Medulla oblongata (tissue), 1 donor: ENCODE measurements around the gene BMP7.
A peak's percentile ranks its signal among the peaks of the same experiment; 100 is the strongest.

ENCODE experiments used
- DNase-seq: peaks from one replicate; pipeline ENCODE4 v3.0.0-alpha.2; 2015; ENCODE audit errors: extremely low spot score

The BMP7 gene

DNA sequence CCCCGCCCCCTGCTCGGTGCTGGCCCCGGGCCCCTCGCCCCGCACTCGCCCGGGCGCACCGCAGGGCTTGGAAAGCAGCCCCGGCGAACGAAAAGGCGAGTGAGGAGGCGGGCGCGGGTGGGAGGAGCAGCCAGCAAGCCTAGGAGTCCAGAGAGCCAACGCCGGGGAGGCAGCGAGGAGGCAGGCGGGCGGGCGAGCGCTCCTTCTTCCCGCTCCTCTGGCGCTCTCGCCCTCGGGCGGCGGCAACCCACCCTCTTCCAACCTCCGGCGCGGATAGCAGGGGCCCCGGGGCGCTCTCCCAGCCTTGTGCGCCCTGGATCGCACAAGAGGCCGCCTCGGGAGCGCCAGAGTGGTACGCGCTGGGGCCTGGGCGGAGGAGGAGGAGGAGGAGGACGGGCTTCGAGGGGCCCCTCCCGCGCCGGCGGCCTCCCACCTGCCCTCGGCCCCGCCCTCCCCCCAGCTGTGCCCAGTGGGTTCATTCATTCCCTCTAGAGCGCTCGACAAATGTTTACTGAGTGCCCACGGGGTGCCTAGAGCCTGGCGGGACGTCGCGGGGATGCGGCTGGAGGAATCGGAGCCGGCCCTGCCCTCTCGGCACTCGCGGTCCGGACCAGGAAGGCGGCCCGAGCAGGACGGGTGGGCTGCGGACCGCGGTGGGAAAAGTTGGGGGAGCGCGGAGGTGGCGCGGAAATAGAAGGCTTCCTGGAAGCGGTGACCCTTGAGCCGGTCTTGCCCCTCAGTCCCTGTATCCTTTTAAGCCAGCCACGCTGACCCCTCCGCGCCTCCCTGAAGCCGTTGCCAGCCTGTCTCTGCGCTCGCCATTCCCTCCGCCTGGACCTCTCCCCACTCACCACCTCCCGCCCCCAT is at the start of gene BMP7:
TSS of gene BMP7 (minus strand) at position 351 of the 867 bp plus-strand sequence. CDS start 519 bp downstream, outside the sequence.
- DNase-seq: peak; percentile 70

GRCh38 chr20:57315976-57316480 is 49.6 kb upstream of the BMP7 start:
- DNase-seq: no peak

GRCh38 chr20:57315083-57315975 is 48.9 kb upstream of the BMP7 start:
- DNase-seq: no peak

GRCh38 chr20:57313951-57314350 is 47.5 kb upstream of the BMP7 start:
- DNase-seq: no peak

DNA sequence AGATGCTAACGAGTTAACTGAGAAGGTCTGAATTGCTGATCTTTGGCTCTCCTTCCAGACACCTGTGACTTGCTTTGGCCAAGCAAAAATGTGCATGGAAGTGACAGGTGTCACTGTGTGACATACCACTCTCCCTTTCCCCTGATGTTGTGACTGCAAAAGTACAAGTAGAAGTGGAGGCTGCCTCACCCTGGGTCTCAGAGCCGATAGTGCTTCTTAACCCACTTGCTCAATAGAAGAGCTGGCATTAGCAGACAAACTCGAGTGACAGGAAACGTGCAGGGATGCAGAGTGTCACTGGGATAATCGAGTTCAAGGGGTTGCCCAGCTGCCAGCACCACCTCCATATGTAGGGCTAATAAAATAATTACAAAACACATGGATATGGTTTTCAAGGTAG is 46.8 kb upstream of the BMP7 start:
- DNase-seq: no peak

- no peak for DNase-seq
These were observed 45.7 kb upstream of the BMP7 start for GRCh38 chr20:57312138-57312537.

DNA sequence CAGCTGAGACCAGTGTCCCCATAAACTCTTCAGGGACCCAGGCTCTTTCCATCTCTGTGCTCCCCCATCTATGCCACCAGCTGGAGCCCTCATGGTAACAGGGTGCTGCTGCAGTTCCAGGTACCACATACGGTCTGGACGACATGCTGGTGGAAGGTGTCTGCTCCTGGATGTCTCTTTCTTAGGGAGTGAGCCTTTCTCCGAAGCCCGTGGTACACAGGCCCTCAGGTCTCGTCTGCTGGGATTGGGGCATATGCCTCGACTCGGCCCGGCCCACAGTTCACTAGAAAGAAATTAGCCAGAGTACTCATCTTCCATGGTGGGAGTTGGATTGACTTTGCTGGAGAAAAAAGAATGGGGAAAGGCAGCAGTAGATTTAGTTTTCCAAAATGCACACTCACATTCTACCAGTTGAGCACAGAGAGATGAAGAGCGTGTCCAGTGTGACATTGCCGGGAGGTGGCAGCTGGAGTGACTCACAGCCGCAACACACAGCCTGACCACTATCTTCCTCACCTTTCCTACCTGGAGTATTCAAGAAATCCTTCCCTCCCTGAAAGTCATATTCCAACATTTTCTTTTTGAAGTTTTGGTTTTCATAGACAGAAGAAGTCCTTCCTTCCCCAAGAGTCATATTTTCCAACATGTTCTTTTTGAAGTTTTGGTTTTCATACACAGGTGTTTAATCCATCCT is 44.5 kb upstream of the BMP7 start:
- DNase-seq: no peak

- DNase-seq: peak; percentile 72
These were observed 43.2 kb upstream of the BMP7 start for GRCh38 chr20:57309544-57310115.

DNA sequence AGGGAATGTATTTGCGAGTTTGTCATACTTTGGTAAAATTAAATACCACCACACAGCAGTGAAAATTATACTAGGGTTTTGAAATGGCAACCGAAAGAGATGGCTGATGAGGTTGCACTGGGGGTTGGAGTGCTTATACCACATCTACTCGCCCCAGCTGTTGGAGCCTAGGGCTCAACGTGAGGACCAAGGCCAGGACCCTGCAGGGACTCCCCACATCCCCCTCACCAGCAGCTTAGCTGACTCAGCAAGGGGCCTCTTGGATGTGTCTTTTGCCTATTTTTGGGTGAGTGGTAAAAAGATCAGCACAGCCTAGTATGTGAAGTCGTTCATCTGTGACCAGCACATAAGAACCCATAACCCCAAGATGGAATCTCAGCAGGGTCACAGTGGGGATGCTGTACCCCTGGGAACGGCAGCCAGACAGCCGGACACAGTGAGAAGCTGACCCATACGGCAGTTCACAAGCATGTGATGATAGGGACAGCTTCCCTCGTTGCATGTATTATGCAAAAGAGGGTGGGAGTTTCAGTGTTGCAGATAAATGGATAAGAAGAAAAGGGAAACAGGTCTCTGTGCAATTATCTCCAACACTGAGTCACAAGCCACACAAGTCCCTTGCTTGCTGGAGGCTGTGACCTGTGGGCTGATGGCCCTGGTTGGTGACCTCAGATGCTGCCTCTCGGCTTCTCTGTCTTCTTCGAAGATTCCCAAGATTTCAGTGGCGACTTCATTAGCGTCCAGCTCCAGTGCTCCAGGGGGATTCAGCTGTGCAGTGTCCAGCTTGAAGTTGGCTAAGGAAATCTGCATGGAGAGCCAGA is 42.2 kb upstream of the BMP7 start:
- no peak for DNase-seq

- DNase-seq: no peak
These were observed 40.3 kb upstream of the BMP7 start for GRCh38 chr20:57306747-57307146.

GRCh38 chr20:57301026-57301425 is 34.6 kb upstream of the BMP7 start:
- no peak for DNase-seq

DNA sequence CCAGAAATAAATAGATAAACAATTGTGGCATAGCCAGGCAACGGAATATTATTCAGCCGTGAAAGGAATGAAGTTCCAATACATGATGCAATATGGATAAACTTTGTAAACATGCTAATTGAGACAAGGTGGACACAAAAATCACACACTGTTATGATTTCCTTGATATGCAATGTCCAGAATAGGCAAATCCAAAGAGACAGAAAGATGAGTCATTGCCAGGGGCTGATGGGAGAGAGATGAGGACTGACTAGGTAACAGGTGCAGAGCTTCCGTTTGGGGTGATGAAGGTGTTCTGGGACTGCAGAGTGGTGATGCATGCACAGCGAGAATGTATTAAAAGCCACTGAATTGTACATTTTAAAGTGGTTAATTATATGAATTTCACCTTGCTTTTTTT is 32.0 kb upstream of the BMP7 start:
- no peak for DNase-seq

- DNase-seq: no peak
These were observed 28.1 kb upstream of the BMP7 start for GRCh38 chr20:57294550-57294949.

GRCh38 chr20:57293995-57294394 is 27.6 kb upstream of the BMP7 start:
- DNase-seq: no peak

DNA sequence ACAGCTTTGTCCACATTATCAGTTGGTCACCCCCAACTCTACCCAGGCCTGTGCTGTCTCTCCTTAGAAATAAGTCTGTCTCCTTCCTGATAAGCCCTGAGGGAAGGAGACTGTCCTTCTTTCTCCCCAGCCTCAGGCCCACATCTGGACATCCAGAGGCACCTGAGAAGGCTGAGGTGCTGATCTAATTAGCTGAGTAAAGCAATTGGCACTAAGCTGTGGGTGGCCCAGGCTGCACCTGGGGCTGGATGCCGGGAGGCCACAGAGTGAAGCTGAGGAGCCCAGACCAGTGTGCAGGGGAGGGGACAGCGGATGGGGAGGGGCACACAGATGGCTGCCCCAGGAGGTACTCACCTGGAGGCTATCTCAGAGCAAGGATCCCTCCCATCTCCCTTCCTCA is 26.2 kb upstream of the BMP7 start:
- no peak for DNase-seq

DNA sequence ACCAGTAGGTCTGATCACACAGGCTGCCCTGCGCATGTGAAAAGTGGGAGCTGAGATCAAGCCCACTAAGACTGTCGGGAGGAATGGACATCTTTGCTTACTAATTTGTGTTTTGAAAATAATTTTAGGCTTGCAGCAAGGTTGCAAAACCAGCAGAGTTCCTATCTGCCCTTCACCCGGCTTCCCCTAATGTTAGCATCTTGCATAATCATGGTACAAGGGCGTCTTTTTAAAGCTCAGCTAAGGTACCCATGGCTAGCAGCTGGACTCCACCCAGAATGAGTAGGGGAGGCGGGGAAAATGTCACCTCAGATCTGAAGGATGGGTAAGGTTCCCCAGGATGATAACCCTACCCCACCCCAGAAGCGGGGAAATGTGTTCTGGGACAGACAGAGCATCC is 25.3 kb upstream of the BMP7 start:
- no peak for DNase-seq

GRCh38 chr20:57291003-57291402 is 24.6 kb upstream of the BMP7 start:
- DNase-seq: no peak

DNA sequence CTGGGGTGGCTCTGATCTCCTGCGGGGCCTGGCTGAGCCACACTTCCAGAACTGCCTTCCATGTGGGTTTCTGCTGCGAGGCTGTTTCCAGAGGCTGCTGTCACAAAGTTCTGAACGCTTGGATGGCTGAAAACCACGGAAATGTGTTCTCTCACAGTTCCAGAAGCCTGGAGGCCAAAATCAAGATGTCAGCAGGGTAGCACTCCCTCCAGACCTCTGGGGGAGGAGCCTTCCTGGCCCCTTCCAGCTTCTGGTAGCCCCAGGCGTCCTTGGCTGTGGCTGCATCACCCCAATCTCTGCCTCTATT is 23.7 kb upstream of the BMP7 start:
- DNase-seq: no peak

- DNase-seq: peak; percentile 79
These were observed 23.1 kb upstream of the BMP7 start for GRCh38 chr20:57289391-57290177.

GRCh38 chr20:57288651-57289277 is 22.3 kb upstream of the BMP7 start:
- peak; percentile 62 for DNase-seq
